GM12878 (cell line): Measurements from ENCODE around the gene CCR7. TPM values are rescaled to one million over a fixed set of nuclear protein-coding genes. Genes with fewer than 3 reads are reported as not detected.

ENCODE experiments used
- ATAC-seq: fragments of 200-7000 bp; cut with Tn5 transposase; 3 replicates; pipeline ENCODE4 v1.9.1; 2020; ENCODE audit warnings: mild to moderate bottlenecking, moderate library complexity
- BruUV-seq: library from RNA; stranded (reverse); fragments of 400-500 nt; replicated peaks from 2 replicates; lab custom pipeline; 2021; lab: Mats Ljungman, UMichigan
- CTCF ChIA-PET: fragments of 300-600 bp; sonication (Branson Sonifier 250); formaldehyde crosslinking; extraction: SDS; loops from one replicate; lab custom pipeline; 2021; ENCODE audit warnings: inconsistent platforms; lab: Yijun Ruan, JAX
- POLR2A ChIA-PET: fragments of 350-600 bp; formaldehyde crosslinking; extraction: SDS; loops from one replicate; lab custom pipeline; 2021; ENCODE audit warnings: inconsistent platforms; lab: Charles Lee
- RAD21 ChIA-PET: fragments of 300-600 bp; sonication (Branson Sonifier 250); formaldehyde crosslinking; loops from one replicate; lab custom pipeline; 2023; ENCODE audit warnings: antibody characterized with exemption; ENCODE audit not compliant: unreplicated experiment; lab: Charles Lee
- SMC1A ChIA-PET: fragments of 300-600 bp; sonication (Branson Sonifier 250); formaldehyde crosslinking; loops from one replicate; lab custom pipeline; 2023; ENCODE audit not compliant: unreplicated experiment, uncharacterized antibody; lab: Charles Lee
- DNase-seq: peaks from one replicate; pipeline ENCODE4 v3.0.0-alpha.2; 2011; ENCODE audit warnings: low read depth, low spot score
- FAIRE-seq: peaks from 3 replicates; lab custom pipeline; 2011; peaks lifted over from hg19 to GRCh38; lab: Jason Lieb, UNC
- H2AFZ ChIP-seq: 2 replicates; pipeline ENCODE4 v1.6.0; 2011; ENCODE audit warnings: low read depth, low read length, control low read depth; ENCODE audit not compliant: control insufficient read depth
- H3K27ac ChIP-seq: 2 replicates; pipeline ENCODE4 v1.5.1; 2011; ENCODE audit warnings: control low read depth; ENCODE audit not compliant: control insufficient read depth, insufficient read depth
- H3K27me3 ChIP-seq, 2 experiments: replicated peaks in 1 of 2; 2 replicates each; pipeline versions ENCODE4 v1.6.0 to v1.6.1; 2011; ENCODE audit warnings: low read length in 1 of 2; ENCODE audit not compliant: control insufficient read depth in 2 of 2, insufficient read depth in 2 of 2
- H3K36me3 ChIP-seq, 2 experiments: 2 replicates each; pipeline ENCODE4 v1.5.1; 2011; ENCODE audit warnings: low read length in 1 of 2; ENCODE audit not compliant: control insufficient read depth in 2 of 2, insufficient read depth in 2 of 2
- H3K4me1 ChIP-seq: 2 replicates; pipeline ENCODE4 v1.6.1; 2011; ENCODE audit warnings: mild to moderate bottlenecking, low read length, moderate library complexity, mixed read lengths; ENCODE audit not compliant: control insufficient read depth, insufficient read depth
- H3K4me2 ChIP-seq: 2 replicates; pipeline ENCODE4 v1.6.0; 2011; ENCODE audit warnings: control low read depth; ENCODE audit not compliant: control insufficient read depth, insufficient read depth
- H3K4me3 ChIP-seq: fragments of 200-600 bp; sonication (generic); 2 replicates; pipeline ENCODE4 v1.5.1; 2016
- H3K79me2 ChIP-seq: 2 replicates; pipeline ENCODE4 v1.6.0; 2011; ENCODE audit warnings: low read length; ENCODE audit not compliant: control insufficient read depth, insufficient read depth
- H3K9ac ChIP-seq: 2 replicates; pipeline ENCODE4 v1.8.0; 2011; ENCODE audit warnings: low read length, control low read depth, mixed read lengths; ENCODE audit not compliant: control insufficient read depth, insufficient read depth
- H3K9me3 ChIP-seq: replicated peaks from 3 replicates; pipeline ENCODE4 v1.5.1; 2011; ENCODE audit warnings: mild to moderate bottlenecking, low read length; ENCODE audit not compliant: control insufficient read depth, insufficient read depth
- H4K20me1 ChIP-seq: 2 replicates; pipeline ENCODE4 v1.6.0; 2011; ENCODE audit not compliant: control insufficient read depth, insufficient read depth
- ASH2L ChIP-seq: fragments of 300-600, 200-600 bp; sonication (generic); IDR thresholded peaks from 2 replicates; pipeline ENCODE4 v1.6.1; 2017; ENCODE audit warnings: low read depth, mild to moderate bottlenecking, borderline replicate concordance
- ATF7 ChIP-seq: fragments of 450-650 bp; IDR thresholded peaks from 2 replicates; pipeline ENCODE4 v1.6.1; 2016; ENCODE audit warnings: low read depth, mild to moderate bottlenecking
- BACH1 ChIP-seq: fragments of 450-650 bp; IDR thresholded peaks from 2 replicates; pipeline ENCODE4 v1.6.1; 2017; ENCODE audit warnings: mild to moderate bottlenecking, borderline replicate concordance
- BHLHE40 ChIP-seq, 2 experiments: fragments of 450-650 bp in 1 of 2; IDR thresholded peaks; 2 replicates each; pipeline ENCODE4 v1.6.1; 2011 to 2017; ENCODE audit warnings: low read depth in 2 of 2, borderline replicate concordance in 1 of 2, improper control_type of control experiment in 1 of 2, low read length in 1 of 2, mild to moderate bottlenecking in 1 of 2
- DPF2 ChIP-seq: fragments of 450-650 bp; IDR thresholded peaks from 2 replicates; pipeline ENCODE4 v1.6.1; 2017; ENCODE audit warnings: mild to moderate bottlenecking
- EZH2 ChIP-seq: IDR thresholded peaks from 2 replicates; pipeline ENCODE4 v1.6.1; 2012; ENCODE audit warnings: low read depth, mild to moderate bottlenecking, control low read depth, inconsistent platforms, low read length, borderline replicate concordance; ENCODE audit not compliant: control insufficient read depth
- FOXK2 ChIP-seq: fragments of 450-650 bp; IDR thresholded peaks from 2 replicates; pipeline ENCODE4 v1.6.1; 2017; ENCODE audit warnings: mild to moderate bottlenecking, moderate library complexity
- FOXM1 ChIP-seq: IDR thresholded peaks from 2 replicates; pipeline ENCODE4 v1.6.1; 2012; ENCODE audit warnings: low read depth, mild to moderate bottlenecking, inconsistent platforms, low read length, moderate library complexity
- HDGF ChIP-seq: fragments of 450-650 bp; IDR thresholded peaks from 2 replicates; pipeline ENCODE4 v1.6.1; 2016; ENCODE audit warnings: antibody characterized with exemption
- IRF4 ChIP-seq: IDR thresholded peaks from 2 replicates; pipeline ENCODE4 v1.6.1; 2011; ENCODE audit warnings: low read depth, low read length
- JUNB ChIP-seq: IDR thresholded peaks from 2 replicates; pipeline ENCODE4 v1.6.1; 2016; ENCODE audit warnings: antibody characterized with exemption, mild to moderate bottlenecking
- NR2C1 ChIP-seq: fragments of 450-650 bp; IDR thresholded peaks from 2 replicates; pipeline ENCODE4 v1.6.1; 2017; ENCODE audit warnings: antibody characterized with exemption, mild to moderate bottlenecking, moderate library complexity
- NR2F1 ChIP-seq: fragments of 450-650 bp; conservative IDR thresholded peaks from 2 replicates; pipeline ENCODE4 v1.6.1; 2017; ENCODE audit warnings: mild to moderate bottlenecking
- PAX5 ChIP-seq: IDR thresholded peaks from 2 replicates; pipeline ENCODE4 v1.6.1; 2011; ENCODE audit warnings: low read depth, low read length, borderline replicate concordance
- PAX8 ChIP-seq: fragments of 450-650 bp; IDR thresholded peaks from 2 replicates; pipeline ENCODE4 v1.6.1; 2017; ENCODE audit warnings: mild to moderate bottlenecking, moderate library complexity
- RCOR1 ChIP-seq: conservative IDR thresholded peaks from 2 replicates; pipeline ENCODE4 v1.6.1; 2012; ENCODE audit warnings: low read depth, low read length, improper control_type of control experiment
- RELA ChIP-seq: fragments of 450-650 bp; IDR thresholded peaks from 2 replicates; pipeline ENCODE4 v1.8.0; 2014; ENCODE audit warnings: borderline replicate concordance; ENCODE audit not compliant: partially characterized antibody
- RFX5 ChIP-seq: IDR thresholded peaks from 2 replicates; pipeline ENCODE4 v1.6.1; 2011; ENCODE audit warnings: low read depth, low read length, improper control_type of control experiment
- TAF1 ChIP-seq: IDR thresholded peaks from 2 replicates; pipeline ENCODE4 v1.6.1; 2011; ENCODE audit warnings: mild to moderate bottlenecking, low read depth, low read length, borderline replicate concordance
- ZNF207 ChIP-seq: fragments of 450-650 bp; IDR thresholded peaks from 2 replicates; pipeline ENCODE4 v1.6.1; 2014; ENCODE audit warnings: antibody characterized with exemption, mild to moderate bottlenecking, borderline replicate concordance
- ZNF274 ChIP-seq: IDR thresholded peaks from one replicate; pipeline ENCODE4 v1.8.0; 2011; ENCODE audit not compliant: insufficient read length, insufficient read depth
- ZNF622 ChIP-seq: fragments of 450-650 bp; IDR thresholded peaks from 2 replicates; pipeline ENCODE4 v1.6.1; 2017; ENCODE audit warnings: mild to moderate bottlenecking, inconsistent platforms
- ZSCAN29 ChIP-seq: fragments of 450-650 bp; IDR thresholded peaks from 2 replicates; pipeline ENCODE4 v1.6.1; 2017; ENCODE audit warnings: mild to moderate bottlenecking, moderate library complexity
- ZZZ3 ChIP-seq: IDR thresholded peaks from 2 replicates; pipeline ENCODE4 v1.6.1; 2011; ENCODE audit warnings: low read depth; ENCODE audit not compliant: control insufficient read depth, insufficient read length
- WGBS: methylation state at CpG from one replicate; pipeline ENCODE4 v1.1.6; 2016; ENCODE audit warnings: low lambda C conversion rate; ENCODE audit not compliant: insufficient replicate concordance, insufficient coverage; ENCODE audit errors: missing lambda C conversion rate; 5-methylcytosine and 5-hydroxymethylcytosine counted together
- in situ Hi-C: fragments of 300-500 bp; cut with MboI; formaldehyde crosslinking; loops from 9 replicates; pipeline ENCODE4 v1.14.3; 2018; ENCODE audit warnings: mixed read lengths
- intact Hi-C: fragments of 100-400 bp; cut with micrococcal nuclease; formaldehyde crosslinking; loops from one replicate; pipeline ENCODE4 v1.14.2; 2022; ENCODE audit not compliant: unreplicated experiment
- polyA plus RNA-seq, 11 experiments: library from polyadenylated mRNA; depleted of rRNA in 4 of 11; unstranded in 6 of 11; stranded (reverse) in 5 of 11; fragments of >200 nt; fragmentation: Nextera tagmentation in 4 of 11; fragmentation: Illumina TruSeq in 1 of 11; extraction: Ambion mirVana in 4 of 11; extraction: Trizol in 1 of 11; gene quantifications; 1 replicate in 1 of 11; 2 replicates in 10 of 11; pipeline versions ENCODE4 v1.2.1 to v1.2.3, GENCODE V29; 2011 to 2016; ENCODE audit warnings: inconsistent platforms in 2 of 11, missing spikeins in 2 of 11, low read depth in 1 of 11
- total RNA-seq, 4 experiments: library from RNA; depleted of rRNA in 3 of 4; stranded (reverse); fragments of >200 nt in 3 of 4; fragmentation: Illumina TruSeq in 1 of 4; extraction: Trizol in 1 of 4; gene quantifications; 2 replicates each; pipeline versions ENCODE4 v1.2.1 to v1.2.3, GENCODE V29; 2013 to 2021
- TF ChIP-seq, protein P1 (sequence below): fragments of 450-650 bp; IDR thresholded peaks from 2 replicates; pipeline ENCODE4 v1.6.1; 2016; ENCODE audit warnings: mild to moderate bottlenecking

The CCR7 gene
- total and polyA plus RNA-seq, 10 of the 15 experiments (the other 5 are each of a cell fraction or from before 2014, with no cell fraction given) = 131 to 1,171 (median 260) TPM

DNA sequence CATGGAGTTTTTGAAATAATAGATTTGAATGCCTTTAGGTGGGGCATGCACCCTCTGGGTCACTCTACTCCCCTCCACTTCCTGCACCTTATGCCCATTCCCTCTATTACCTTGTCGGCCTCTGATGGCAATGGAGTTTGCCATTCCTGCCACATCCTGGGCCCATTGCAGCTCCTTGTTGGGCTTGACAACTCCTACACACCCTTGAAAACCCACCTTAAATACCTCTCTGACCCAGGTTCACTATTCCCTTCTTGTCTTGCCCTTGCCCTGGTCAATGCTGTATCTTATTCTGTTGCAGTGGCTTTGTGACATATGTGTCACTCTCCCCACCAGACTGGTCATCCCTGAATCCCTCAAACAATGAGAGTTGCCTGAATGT, 2.4 kb downstream of the CCR7 start:
- H3K79me2 ChIP-seq = peaks cover 62% of the 10 kb centered on the region
- ChIA-PET SMC1A (interaction anchor here (0.9 to 21.2 kb wide), 15 partner anchors 9 to 164 kb away, joined by 3 to 430 read pairs (median 10); no protein-coding TSS in a partner anchor), POLR2A (interaction anchor here (1.3 to 9.5 kb wide), 11 partner anchors 8 to 145 kb away, joined by 3 to 97 read pairs (median 43); partner anchors contain the start of gene TOP2A), CTCF (interaction anchor here (0.7 to 12.8 kb wide), 15 partner anchors 9 to 1105 kb away, joined by 3 to 318 read pairs (median 6); no protein-coding TSS in a partner anchor), RAD21 (interaction anchor here (1.0 to 21.1 kb wide), 11 partner anchors 9 to 1126 kb away, joined by 3 to 514 read pairs (median 12); partner anchors contain the start of gene EIF1)
- H4K20me1 ChIP-seq = peaks cover 5% of the 10 kb centered on the region
- peaks cover 36% of the 10 kb centered on the region for H3K4me1 ChIP-seq
- H3K27ac ChIP-seq = peak overlapping the region; percentile 98
- H2AFZ ChIP-seq = no peak overlapping the region
- H3K4me3 ChIP-seq = peak overlapping the region; percentile 93
- no peaks in the 10 kb centered on the region for H3K27me3 ChIP-seq
- DNase-seq (no peak), FAIRE-seq (no peak), ATAC-seq (peak; percentile 0)
- H3K36me3 ChIP-seq = peaks cover 12 to 21% of the 10 kb centered on the region in 2 experiments; a peak in 3 of 4 replicates
- peak overlapping the region; percentile 90 for H3K9ac ChIP-seq
- H3K4me2 ChIP-seq = peak overlapping the region; percentile 83
- intact Hi-C loops (loop anchor here (10.0 kb wide), 1 partner anchor 162 kb away; no protein-coding TSS in a partner anchor), in situ Hi-C loops (loop anchor here (5.0 kb wide), 1 partner anchor 39 kb away; no protein-coding TSS in a partner anchor)
- 0% methylated on average over 1 of the region's 1 CpG for WGBS
- H3K9me3 ChIP-seq = peaks cover 1% of the 10 kb centered on the region; the same call in 1 of the 3 replicates
- BruUV-seq = no TSS peak
- TF ChIP-seq ASH2L (no peak), RCOR1 (no peak), PAX5 (no peak), NR2F1 (no peak), ZZZ3 (no peak), RELA (no peak), HDGF (no peak), ZNF274 (no peak), DPF2 (no peak), FOXK2 (no peak), NR2C1 (no peak), BHLHE40 (IDR thresholded peaks at IDR 0.05; ENCODE audit: borderline replicate concordance in 1 of 2, low read depth in 2 of 2, low read length in 1 of 2) (no peak), PAX8 (no peak), ZNF622 (no peak), BACH1 (peak; percentile 25), TAF1 (no peak), ZNF207 (no peak), ZSCAN29 (no peak), IRF4 (no peak), EZH2 (no peak), RFX5 (no peak), ATF7 (no peak), FOXM1 (no peak), JUNB (no peak)
- TF ChIP-seq, protein P1, sequence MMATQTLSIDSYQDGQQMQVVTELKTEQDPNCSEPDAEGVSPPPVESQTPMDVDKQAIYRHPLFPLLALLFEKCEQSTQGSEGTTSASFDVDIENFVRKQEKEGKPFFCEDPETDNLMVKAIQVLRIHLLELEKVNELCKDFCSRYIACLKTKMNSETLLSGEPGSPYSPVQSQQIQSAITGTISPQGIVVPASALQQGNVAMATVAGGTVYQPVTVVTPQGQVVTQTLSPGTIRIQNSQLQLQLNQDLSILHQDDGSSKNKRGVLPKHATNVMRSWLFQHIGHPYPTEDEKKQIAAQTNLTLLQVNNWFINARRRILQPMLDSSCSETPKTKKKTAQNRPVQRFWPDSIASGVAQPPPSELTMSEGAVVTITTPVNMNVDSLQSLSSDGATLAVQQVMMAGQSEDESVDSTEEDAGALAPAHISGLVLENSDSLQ = peak; percentile 30; the same call in 1 of the 2 replicates
